CD8-positive, alpha-beta memory T cell (primary cell): ENCODE data around the gene ATAD2B. TPM values are rescaled to one million over a fixed set of nuclear protein-coding genes. Genes with fewer than 3 reads are reported as not detected.

Experiments
- CTCF ChIA-PET: fragments of 350-600 bp; sonication (Branson Sonifier 250); formaldehyde crosslinking; loops from one replicate; lab custom pipeline; 2021; ENCODE audit warnings: antibody characterized with exemption; lab: Charles Lee
- POLR2A ChIA-PET: fragments of 350-600 bp; sonication (Branson Sonifier 250); formaldehyde crosslinking; loops from one replicate; lab custom pipeline; 2021; ENCODE audit warnings: antibody characterized with exemption; lab: Charles Lee
- DNase-seq, 5 donors: peaks; one replicate each; pipeline versions ENCODE4 v3.0.0 to v3.0.0-alpha.2; 2020 to 2022; ENCODE audit warnings: mixed read lengths in 1 of 5
- H3K27ac ChIP-seq: one replicate; pipeline ENCODE4 v1.7.0; 2013; ENCODE audit warnings: low read depth, mild to moderate bottlenecking, low read length, moderate library complexity
- H3K27me3 ChIP-seq: 2 replicates; pipeline ENCODE4 v1.7.0; 2013; ENCODE audit warnings: low read length, mild to moderate bottlenecking; ENCODE audit not compliant: insufficient read depth, poor library complexity, severe bottlenecking
- H3K36me3 ChIP-seq: 2 replicates; pipeline ENCODE4 v1.7.0; 2013; ENCODE audit warnings: mild to moderate bottlenecking, low read length, moderate library complexity; ENCODE audit not compliant: insufficient read depth
- H3K4me1 ChIP-seq: 2 replicates; pipeline ENCODE4 v1.7.0; 2013; ENCODE audit warnings: mild to moderate bottlenecking, low read length, moderate library complexity; ENCODE audit not compliant: insufficient read depth
- H3K4me3 ChIP-seq: 2 replicates; pipeline ENCODE4 v1.7.0; 2013; ENCODE audit warnings: mild to moderate bottlenecking, low read length
- H3K9me3 ChIP-seq: 2 replicates; pipeline ENCODE4 v1.7.0; 2013; ENCODE audit warnings: mild to moderate bottlenecking, low read length
- H3K27ac Mint-ChIP-seq, 8 donors: one replicate each; pipeline ENCODE4 v1.8.0; 2020 to 2021; ENCODE audit warnings: mixed read lengths in 8 of 8, mild to moderate bottlenecking in 6 of 8, inconsistent platforms in 3 of 8, moderate library complexity in 3 of 8
- H3K27me3 Mint-ChIP-seq, 2 donors: one replicate each; pipeline ENCODE4 v1.8.0; 2020 to 2021; ENCODE audit warnings: mixed read lengths in 2 of 2, mild to moderate bottlenecking in 1 of 2, moderate library complexity in 1 of 2
- H3K36me3 Mint-ChIP-seq, 3 donors: one replicate each; pipeline ENCODE4 v1.8.0; 2020 to 2021; ENCODE audit warnings: mixed read lengths in 3 of 3, inconsistent platforms in 1 of 3, mild to moderate bottlenecking in 1 of 3
- H3K4me1 Mint-ChIP-seq, 3 donors: one replicate each; pipeline ENCODE4 v1.8.0; 2020 to 2021; ENCODE audit warnings: mixed read lengths in 3 of 3, inconsistent platforms in 1 of 3, mild to moderate bottlenecking in 1 of 3
- H3K4me3 Mint-ChIP-seq, 7 donors: one replicate each; pipeline ENCODE4 v1.8.0; 2020 to 2021; ENCODE audit warnings: mixed read lengths in 7 of 7, mild to moderate bottlenecking in 6 of 7, moderate library complexity in 4 of 7, inconsistent platforms in 2 of 7
- H3K9me3 Mint-ChIP-seq, 5 donors: one replicate each; pipeline ENCODE4 v1.8.0; 2020 to 2022; ENCODE audit warnings: mixed read lengths in 5 of 5, mild to moderate bottlenecking in 3 of 5, moderate library complexity in 2 of 5, inconsistent platforms in 1 of 5
- polyA plus RNA-seq: library from polyadenylated mRNA; unstranded; fragments of 300-500 nt; fragmentation: Illumina TruSeq; gene quantifications from one replicate; pipeline ENCODE4 v1.2.3, GENCODE V29; 2021
- total RNA-seq, 2 experiments: library from RNA; stranded (reverse); gene quantifications; one replicate each; pipeline ENCODE4 v1.2.3, GENCODE V29; 2021

The ATAD2B gene
- total and polyA plus RNA-seq, 3 experiments from 2014 or later: 10.4 to 16.8 (median 15.4) TPM

DNA sequence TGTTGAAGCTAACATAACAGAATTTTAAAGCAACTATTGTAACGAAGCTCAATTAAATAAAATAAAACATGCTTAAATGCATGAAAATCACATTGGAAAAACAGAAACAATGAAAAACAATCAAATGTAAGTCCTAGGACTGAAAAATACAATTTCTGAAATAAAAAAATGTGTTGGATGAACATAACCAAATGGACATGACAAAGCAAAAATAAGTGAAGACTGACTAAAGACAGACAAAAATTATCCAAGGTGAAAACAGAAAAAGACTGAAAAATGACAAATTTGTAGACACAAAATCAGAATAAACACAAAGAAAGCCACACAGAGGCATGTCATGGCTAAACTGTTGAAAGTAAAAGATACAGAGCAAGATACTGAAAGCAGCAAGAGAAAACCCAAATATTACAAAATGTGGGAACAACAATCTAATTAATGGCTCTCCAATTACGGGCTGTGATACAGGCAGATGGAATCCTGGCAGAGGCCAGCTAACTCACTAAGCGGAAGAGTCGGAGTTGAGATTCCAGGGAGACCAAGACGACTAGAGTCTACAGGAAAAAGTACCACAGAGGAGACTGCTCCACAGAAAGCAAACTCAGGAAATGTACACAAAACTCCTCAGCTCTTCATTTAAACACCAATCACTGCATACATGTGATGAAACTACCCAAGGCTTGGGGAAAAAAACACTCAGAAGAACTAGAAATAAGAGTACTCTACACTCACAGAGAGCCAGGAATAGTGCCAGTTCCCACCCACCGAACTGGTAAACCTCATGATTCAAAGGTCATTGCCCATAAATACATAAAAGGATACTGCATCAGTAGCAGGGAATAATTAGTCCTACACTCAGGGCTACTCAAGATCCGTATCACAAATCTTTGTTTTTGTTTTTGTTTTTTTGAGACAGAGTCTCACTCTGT, 83.6 kb downstream of the ATAD2B start:
- no peak overlapping the region for H3K4me3 Mint-ChIP-seq
- H3K27ac ChIP-seq: no peak overlapping the region
- peaks cover 9 to 14% (median 11%) of the 10 kb centered on the region in 3 donors for H3K4me1 Mint-ChIP-seq
- no peaks in the 10 kb centered on the region for H3K9me3 ChIP-seq
- ChIA-PET POLR2A (no interaction called here), CTCF (interaction anchor here (0.8 to 1.7 kb wide), 2 partner anchors 19 to 241 kb away, joined by 3 to 4 read pairs; partner anchors contain the start of gene TP53I3)
- H3K36me3 ChIP-seq: no peaks in the 10 kb centered on the region
- no peaks in the 10 kb centered on the region for H3K27me3 Mint-ChIP-seq
- DNase-seq: no peak
- peaks cover 18 to 41% (median 28%) of the 10 kb centered on the region in 3 donors for H3K36me3 Mint-ChIP-seq
- H3K9me3 Mint-ChIP-seq: peaks cover 0 to 2% (median 0%) of the 10 kb centered on the region in 5 donors
- no peak overlapping the region for H3K4me3 ChIP-seq
- H3K27me3 ChIP-seq: no peaks in the 10 kb centered on the region
- H3K4me1 ChIP-seq: no peaks in the 10 kb centered on the region
- peak overlapping the region in 2 of 8 donors; percentile 32 to 55 for H3K27ac Mint-ChIP-seq

DNA sequence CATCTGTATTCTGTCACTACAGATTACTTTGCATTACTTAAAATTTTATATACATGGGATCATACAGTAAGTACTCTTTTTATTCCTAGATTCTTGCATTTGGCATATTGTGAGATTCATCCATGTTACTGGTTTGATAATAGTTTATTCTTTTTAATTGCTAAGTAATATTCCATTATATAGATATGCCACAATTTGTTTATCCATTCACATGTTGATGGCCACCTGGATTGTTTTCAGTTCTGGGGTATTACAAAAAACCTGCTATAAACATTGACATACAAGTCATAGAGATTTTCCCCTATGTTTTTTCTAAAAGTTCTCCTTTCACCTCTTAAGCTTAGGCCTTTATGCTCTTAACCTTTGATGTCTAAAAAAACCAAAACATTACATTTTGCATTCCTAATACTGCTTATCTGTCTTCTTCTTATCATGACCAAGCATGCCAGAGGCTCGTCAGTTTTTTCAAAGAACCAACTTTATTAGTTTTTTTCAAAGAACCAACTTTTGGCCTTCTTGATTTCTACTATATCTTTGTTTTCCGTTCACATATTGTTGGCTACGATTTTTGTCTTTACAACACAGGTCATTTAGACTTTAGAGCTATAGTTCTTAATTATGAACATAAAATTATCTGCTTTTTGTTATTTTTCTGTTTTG, 86.9 kb downstream of the ATAD2B start:
- peaks cover 15 to 57% (median 28%) of the 10 kb centered on the region in 3 donors for H3K36me3 Mint-ChIP-seq
- no peaks in the 10 kb centered on the region for H3K27me3 Mint-ChIP-seq
- no peaks in the 10 kb centered on the region for H3K36me3 ChIP-seq
- peaks cover 0 to 2% (median 0%) of the 10 kb centered on the region in 5 donors for H3K9me3 Mint-ChIP-seq
- ChIA-PET CTCF (no interaction called here), POLR2A (no interaction called here)
- H3K4me1 Mint-ChIP-seq: peaks cover 7 to 14% (median 11%) of the 10 kb centered on the region in 3 donors
- H3K4me3 ChIP-seq: no peak overlapping the region
- DNase-seq: no peak
- H3K27ac ChIP-seq: no peak overlapping the region
- H3K4me1 ChIP-seq: no peaks in the 10 kb centered on the region
- H3K4me3 Mint-ChIP-seq: no peak overlapping the region
- H3K27ac Mint-ChIP-seq: peak overlapping the region in 3 of 8 donors; percentile 31 to 50 (median 37)
- no peaks in the 10 kb centered on the region for H3K27me3 ChIP-seq
- no peaks in the 10 kb centered on the region for H3K9me3 ChIP-seq

DNA sequence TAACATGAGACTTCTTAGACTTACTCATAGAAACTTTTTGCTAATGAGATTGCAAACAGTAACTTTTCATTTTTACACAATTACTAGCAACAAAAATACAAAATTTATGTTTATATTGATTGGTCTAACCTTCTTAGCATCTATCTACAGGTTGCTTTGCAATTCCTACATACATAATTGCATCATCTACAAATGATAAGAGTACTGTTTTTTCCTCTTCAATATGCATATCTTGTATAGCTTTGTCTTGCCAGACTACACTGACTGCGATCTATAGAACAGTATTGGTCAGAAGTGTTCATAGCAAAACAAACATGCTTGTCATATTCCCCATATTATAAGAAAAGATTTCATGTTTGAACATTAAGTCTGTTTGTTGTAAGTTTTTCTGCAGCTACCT, 87.9 kb downstream of the ATAD2B start:
- no peaks in the 10 kb centered on the region for H3K27me3 ChIP-seq
- H3K36me3 Mint-ChIP-seq: peaks cover 8 to 52% (median 19%) of the 10 kb centered on the region in 3 donors
- H3K4me3 Mint-ChIP-seq: no peak overlapping the region
- H3K27ac Mint-ChIP-seq: no peak overlapping the region
- H3K9me3 ChIP-seq: no peaks in the 10 kb centered on the region
- peaks cover 4 to 7% (median 6%) of the 10 kb centered on the region in 3 donors for H3K4me1 Mint-ChIP-seq
- ChIA-PET POLR2A (no interaction called here), CTCF (no interaction called here)
- H3K4me3 ChIP-seq: no peak overlapping the region
- H3K27ac ChIP-seq: no peak overlapping the region
- no peaks in the 10 kb centered on the region for H3K4me1 ChIP-seq
- no peaks in the 10 kb centered on the region for H3K36me3 ChIP-seq
- DNase-seq: no peak
- H3K9me3 Mint-ChIP-seq: no peaks in the 10 kb centered on the region
- H3K27me3 Mint-ChIP-seq: no peaks in the 10 kb centered on the region

DNA sequence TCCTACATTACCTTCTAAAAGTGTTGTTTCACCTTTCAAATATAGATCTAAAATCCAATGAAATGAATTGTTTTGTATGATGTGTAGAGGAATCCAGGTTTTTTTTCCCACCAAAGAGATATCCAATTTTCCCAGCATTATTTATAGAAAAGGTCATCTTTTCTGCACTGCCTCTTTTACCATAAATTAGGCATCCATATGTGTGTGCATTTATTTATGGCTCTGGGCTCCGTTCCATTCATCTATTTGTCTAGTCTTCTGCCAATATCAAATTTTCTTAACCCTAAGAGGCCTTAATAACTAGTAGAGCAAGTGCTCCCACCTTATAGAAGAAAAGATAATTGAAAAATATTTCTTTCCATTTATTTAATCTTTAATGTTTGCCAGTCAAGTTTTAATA, 88.3 kb downstream of the ATAD2B start:
- no peak overlapping the region for H3K4me3 Mint-ChIP-seq
- Histone ChIP-seq H3K27me3 (no peaks in the 10 kb centered on the region), H3K4me3 (no peak overlapping the region), H3K36me3 (no peaks in the 10 kb centered on the region), H3K4me1 (no peaks in the 10 kb centered on the region), H3K27ac (no peak overlapping the region), H3K9me3 (no peaks in the 10 kb centered on the region)
- no peak overlapping the region for H3K27ac Mint-ChIP-seq
- H3K9me3 Mint-ChIP-seq: no peaks in the 10 kb centered on the region
- peaks cover 8 to 55% (median 19%) of the 10 kb centered on the region in 3 donors for H3K36me3 Mint-ChIP-seq
- POLR2A ChIA-PET: no interaction called here
- H3K27me3 Mint-ChIP-seq: no peaks in the 10 kb centered on the region
- peaks cover 3 to 6% (median 6%) of the 10 kb centered on the region in 3 donors for H3K4me1 Mint-ChIP-seq
- CTCF ChIA-PET: no interaction called here
- no peak for DNase-seq

DNA sequence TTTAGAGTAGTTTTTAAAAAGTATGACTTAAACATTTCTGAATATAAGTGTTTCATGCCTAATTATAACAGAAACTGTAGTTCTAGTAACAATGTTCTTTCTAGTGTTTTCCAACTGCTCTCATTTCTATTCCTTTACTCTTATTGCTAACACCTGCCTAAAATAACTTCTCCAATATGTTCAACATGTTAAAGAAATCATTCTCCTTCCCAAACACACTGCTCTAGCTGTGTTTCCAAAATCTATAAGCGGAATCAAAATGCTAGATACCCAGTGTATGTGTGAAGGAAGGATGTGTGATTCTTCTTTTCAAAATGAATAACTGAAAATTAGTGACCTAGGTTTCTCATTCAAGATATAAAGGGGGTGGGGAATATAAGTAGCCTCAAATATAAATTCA, 89.1 kb downstream of the ATAD2B start:
- H3K9me3 Mint-ChIP-seq: no peaks in the 10 kb centered on the region
- CTCF ChIA-PET: no interaction called here

DNA sequence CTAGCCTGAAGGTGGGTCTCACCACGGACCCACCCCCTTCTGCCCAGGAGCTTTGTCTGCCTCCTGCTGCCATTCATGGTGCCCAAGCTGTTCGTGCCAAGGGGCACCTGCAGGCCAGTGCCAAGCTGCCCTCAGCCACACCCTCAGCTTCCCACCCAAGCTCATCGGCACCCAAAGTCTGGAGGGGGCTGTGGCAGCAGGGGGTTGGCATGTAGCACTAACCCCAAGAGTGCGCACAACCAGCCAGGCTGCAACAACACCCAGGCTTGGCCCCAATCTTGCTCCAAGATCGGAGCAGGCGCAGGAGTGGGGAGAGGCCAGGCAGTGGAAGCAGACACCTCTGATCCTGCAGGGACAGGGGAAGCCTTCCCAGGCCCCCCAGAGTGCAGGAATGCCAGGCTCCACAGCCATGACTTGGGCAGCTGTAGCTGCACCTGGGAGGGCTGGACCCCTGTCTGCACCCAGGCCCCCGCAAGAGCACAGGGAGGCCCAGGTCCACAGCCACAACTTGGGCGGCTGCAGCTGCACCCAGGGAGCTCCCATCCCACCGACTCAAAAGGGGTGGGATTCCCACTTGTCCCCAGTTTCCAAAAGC, 89.9 kb downstream of the ATAD2B start:
- no peaks in the 10 kb centered on the region for H3K4me1 ChIP-seq
- Mint-ChIP-seq H3K27ac (no peak overlapping the region), H3K4me3 (no peak overlapping the region), H3K9me3 (no peaks in the 10 kb centered on the region), H3K4me1 (peaks cover 0 to 4% (median 0%) of the 10 kb centered on the region in 3 donors), H3K27me3 (no peaks in the 10 kb centered on the region), H3K36me3 (peaks cover 8 to 50% (median 14%) of the 10 kb centered on the region in 3 donors)
- ChIA-PET POLR2A (no interaction called here), CTCF (interaction anchor here (1.1 to 2.7 kb wide), 4 partner anchors 10 to 248 kb away, joined by 3 to 7 read pairs (median 5); partner anchors contain the start of gene TP53I3)
- DNase-seq: no peak
- H3K27ac ChIP-seq: no peak overlapping the region
- H3K27me3 ChIP-seq: no peaks in the 10 kb centered on the region
- no peak overlapping the region for H3K4me3 ChIP-seq
- no peaks in the 10 kb centered on the region for H3K9me3 ChIP-seq
- no peaks in the 10 kb centered on the region for H3K36me3 ChIP-seq

More for the DNA sequence above, 89.1 kb downstream of the ATAD2B start:
- Mint-ChIP-seq H3K4me1 (peaks cover 0 to 2% (median 0%) of the 10 kb centered on the region in 3 donors), H3K4me3 (no peak overlapping the region), H3K36me3 (peaks cover 8 to 52% (median 14%) of the 10 kb centered on the region in 3 donors), H3K27me3 (no peaks in the 10 kb centered on the region), H3K27ac (peak overlapping the region in 2 of 8 donors; percentile 8 to 82)
- Histone ChIP-seq H3K27me3 (no peaks in the 10 kb centered on the region), H3K4me3 (no peak overlapping the region), H3K27ac (no peak overlapping the region), H3K9me3 (no peaks in the 10 kb centered on the region), H3K4me1 (no peaks in the 10 kb centered on the region), H3K36me3 (no peaks in the 10 kb centered on the region)
- DNase-seq: no peak
- POLR2A ChIA-PET: no interaction called here

DNA sequence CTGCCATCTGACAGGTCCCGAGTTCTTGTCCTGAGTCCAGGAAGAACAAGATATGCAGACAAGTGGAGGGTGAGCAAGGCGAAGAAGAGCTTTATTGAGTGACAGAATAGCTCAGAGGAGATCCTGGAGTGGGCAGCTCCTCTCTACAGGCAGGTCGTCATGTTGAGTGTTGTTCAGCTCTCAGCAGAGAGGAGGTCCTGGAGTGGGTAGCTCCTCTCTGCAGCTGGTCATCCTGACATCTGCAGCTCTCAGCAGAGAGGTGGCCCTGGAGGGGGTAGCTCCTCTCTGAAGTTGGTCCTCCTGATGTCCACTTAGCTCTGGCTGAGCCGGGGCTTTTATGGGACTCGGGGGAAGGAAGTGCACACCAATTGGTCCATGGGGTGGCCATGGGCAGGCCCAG, 90.4 kb downstream of the ATAD2B start:
- no peak for DNase-seq
- no peaks in the 10 kb centered on the region for H3K9me3 Mint-ChIP-seq
- peaks cover 0 to 9% (median under 1%) of the 10 kb centered on the region in 3 donors for H3K4me1 Mint-ChIP-seq
- Histone ChIP-seq H3K4me3 (no peak overlapping the region), H3K36me3 (no peaks in the 10 kb centered on the region), H3K9me3 (no peaks in the 10 kb centered on the region), H3K27me3 (no peaks in the 10 kb centered on the region), H3K4me1 (no peaks in the 10 kb centered on the region), H3K27ac (no peak overlapping the region)
- H3K4me3 Mint-ChIP-seq: no peak overlapping the region
- ChIA-PET CTCF (interaction anchor here (1.1 to 2.7 kb wide), 4 partner anchors 9 to 248 kb away, joined by 3 to 7 read pairs (median 5); partner anchors contain the start of gene TP53I3), POLR2A (no interaction called here)
- H3K36me3 Mint-ChIP-seq: peaks cover 8 to 45% (median 9%) of the 10 kb centered on the region in 3 donors
- no peaks in the 10 kb centered on the region for H3K27me3 Mint-ChIP-seq
- H3K27ac Mint-ChIP-seq: no peak overlapping the region
